HG02852 (cell line): ENCODE measurements around the gene PIGC.
A peak's percentile ranks its signal among the peaks of the same experiment; 100 is the strongest.
"Not testable (repeated sequence)": the region's sequence is repeated elsewhere in the genome, so short reads cannot be mapped to it uniquely, and the experiment has no call there.

Source experiments
- ATAC-seq: cut with Tn5 transposase; IDR thresholded peaks from one replicate; pipeline ENCODE4 v1.9.1; 2021; ENCODE audit warnings: mild to moderate bottlenecking, moderate library complexity; ENCODE audit not compliant: unreplicated experiment

The PIGC gene

DNA sequence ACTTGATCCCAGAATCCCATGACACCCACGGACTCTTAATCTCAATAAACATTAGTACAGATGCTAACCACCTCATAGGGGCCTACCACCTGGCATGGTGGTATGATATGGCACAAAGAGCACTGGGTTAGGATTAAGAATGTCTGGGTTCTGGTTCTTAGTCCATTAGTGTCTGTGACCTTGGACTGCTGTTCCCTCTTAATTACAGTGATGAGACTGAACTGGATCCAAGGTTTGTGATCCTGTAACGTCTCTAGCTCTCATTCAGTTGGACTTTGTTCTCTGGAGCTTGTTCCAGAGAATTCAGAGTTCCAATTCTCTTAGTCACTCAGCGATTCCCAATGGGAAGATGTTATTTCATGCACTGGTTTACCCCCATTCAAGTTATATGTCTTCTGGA is 23.6 kb upstream of the PIGC start:
- no peak for ATAC-seq

DNA sequence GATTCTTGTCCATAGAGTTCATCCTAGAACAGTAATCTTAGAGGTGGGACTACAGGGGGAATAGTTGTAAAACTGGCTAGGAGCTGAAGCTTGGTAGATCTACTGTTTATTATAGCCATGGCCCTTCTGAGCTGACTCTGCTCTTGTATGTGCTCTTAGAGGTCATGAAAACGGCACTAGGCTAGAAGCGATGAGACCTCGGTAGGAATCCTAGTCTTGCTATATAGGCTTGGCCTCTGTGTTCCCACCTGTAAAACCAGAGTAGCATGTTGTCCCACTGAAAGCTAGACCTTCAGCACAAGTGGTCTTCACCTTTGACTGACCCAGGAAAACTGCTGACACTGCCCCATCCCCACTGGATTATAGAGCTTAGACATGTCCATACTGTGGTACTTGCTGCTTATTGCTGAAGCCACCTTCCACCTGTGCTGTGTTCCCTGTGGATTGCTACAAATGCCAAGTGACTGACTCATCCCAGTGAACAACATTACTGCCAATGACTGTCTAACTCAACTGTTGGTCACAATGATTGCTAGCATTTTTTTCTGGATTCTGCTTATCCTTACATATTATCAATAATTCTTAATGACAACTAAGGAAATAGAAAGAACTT is 23.0 kb upstream of the PIGC start:
- no peak for ATAC-seq

DNA sequence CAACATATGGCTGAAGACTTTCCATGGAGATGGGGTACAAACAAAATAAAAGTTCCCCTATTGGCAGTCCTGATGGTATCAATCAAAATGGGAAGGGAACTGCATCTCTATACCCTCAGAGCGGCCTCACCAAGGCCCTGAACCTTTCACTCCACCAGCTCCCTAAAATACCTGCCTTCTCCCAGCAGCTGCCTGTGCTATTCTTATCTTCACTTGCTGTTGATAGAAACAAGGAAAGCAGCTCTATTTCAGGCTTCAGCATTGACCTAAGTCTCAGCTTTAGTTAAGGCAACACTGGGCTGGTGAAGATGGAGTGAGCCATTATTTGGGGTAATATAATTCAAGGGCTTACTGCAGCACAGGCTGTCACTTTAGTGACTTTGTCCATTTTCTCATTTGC is 21.7 kb upstream of the PIGC start:
- ATAC-seq, result no peak

DNA sequence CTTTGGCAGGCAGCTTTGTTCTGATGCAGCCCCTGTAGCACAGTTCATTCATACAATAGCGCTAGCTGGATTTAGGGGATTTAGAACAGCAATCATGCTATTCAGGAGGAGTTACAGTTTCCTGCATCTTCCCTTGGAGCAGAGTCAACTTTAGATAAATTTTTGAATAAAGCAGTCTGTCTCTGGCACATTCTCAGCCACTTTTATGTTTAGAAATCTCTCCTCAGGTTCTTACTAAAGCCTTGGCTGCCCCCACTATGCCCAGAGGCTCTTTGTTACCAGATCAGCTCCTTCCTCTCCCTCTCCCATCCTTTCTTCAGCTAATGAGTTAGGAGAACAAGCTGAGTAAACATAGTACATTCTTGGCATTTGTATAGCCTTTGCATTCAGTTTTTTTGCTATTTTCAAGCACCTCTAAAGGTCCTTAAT is 17.0 kb upstream of the PIGC start:
- ATAC-seq, result no peak

DNA sequence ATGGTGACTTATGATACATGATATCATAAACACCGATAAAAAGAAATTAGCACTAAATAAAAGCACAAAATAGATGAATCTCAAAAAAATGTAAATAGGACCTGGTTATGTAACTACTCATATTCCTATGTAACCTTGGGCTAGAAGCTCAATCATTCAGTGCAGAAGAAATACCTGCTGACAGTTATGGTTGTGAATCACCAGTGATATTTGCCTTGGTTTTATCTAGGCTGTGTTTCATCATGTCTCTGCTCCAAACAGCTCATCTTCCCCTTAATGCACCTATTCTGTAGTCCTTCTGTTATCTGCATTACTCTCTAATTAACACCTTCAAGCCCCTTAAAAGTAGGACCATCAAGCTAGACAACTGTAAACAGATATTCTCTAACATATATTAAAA is 16.3 kb upstream of the PIGC start:
- no peak for ATAC-seq

DNA sequence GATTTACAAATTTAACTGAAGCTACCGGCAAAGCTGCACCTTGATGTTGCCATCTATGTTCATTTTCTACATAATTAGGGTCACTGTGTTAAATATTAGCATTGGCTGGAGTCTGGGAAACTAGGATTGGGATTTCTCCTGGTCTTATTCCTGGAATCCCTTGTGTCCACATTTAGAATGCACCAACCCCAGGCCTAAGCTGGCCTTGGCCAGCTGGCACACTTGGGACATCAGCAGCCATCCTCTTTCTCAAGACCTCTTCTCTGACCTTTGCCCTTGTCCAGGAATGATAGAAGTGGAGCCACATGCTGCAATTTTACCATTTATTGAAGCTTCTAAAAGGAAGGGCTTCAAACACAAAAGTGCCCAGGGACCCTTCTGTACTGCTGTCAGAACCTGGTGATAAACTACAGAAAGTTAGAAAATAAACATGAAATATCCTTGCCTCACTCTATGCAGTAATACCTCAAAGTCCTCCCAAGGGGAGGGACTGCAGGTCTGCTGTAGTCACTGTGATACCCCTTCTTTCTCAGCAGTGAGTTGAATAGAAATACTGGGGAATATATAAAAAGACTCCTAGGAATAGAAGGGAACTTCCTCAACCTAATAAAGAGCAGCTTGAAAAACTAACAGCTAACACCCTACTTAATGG is 13.7 kb upstream of the PIGC start:
- no peak for ATAC-seq

DNA sequence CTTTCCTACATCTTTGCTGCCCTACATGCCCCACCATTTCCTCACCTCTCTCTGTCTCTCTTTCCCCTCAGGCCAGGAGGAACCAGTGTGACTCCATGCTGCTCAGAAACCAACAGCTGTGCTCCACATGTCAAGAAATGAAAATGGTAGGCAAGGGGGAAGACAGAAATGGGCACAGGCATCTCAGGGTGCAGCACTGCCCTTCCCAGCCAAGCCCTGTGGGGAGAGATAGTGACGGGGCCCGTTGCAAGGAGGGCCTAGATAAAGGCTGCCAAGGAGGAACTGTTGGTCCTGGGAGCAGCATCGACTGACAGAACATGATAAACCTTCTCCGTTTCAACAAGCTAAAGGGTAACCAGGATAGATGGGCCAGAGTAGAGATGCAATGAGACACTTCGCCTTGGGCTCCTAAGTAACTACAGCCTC is 12.5 kb upstream of the PIGC start:
- ATAC-seq, result no peak

DNA sequence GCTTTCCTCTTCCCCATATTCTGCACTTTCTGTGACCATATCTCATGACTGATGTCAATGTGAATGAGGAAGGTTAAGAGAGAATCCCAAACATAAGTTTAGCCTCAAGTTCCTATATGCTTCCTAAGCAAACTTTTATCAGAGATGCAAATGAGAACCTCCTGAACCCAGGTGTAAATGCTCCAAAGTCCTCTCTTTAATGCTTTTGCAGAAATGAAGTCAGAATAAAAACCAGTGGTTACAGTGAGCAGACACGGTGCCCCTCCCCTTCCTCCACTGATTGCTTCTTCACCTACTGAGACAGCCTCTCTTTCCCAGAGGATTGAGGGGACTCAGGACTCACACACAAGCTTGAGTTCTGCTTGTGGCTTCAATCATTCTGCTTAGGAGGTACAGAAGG is 11.6 kb upstream of the PIGC start:
- ATAC-seq, result no peak

DNA sequence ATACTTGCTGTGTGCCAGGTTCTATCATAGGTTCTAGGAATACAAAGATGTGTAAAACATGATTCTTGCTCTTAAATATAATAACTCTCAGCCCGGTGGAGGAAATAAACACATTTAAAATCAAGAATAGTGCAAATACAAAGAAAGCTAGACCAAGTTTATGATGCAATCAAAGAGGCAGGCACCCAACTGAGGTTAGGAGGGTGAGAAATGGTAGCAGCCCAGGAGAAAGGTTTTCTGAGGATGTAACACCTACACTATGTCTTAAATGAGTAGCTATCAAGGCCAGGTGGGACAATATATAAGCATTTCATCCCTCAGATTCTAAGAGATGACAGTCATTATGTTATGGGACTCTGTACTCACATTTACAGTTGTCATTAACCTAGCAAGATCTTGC is 9.7 kb upstream of the PIGC start:
- ATAC-seq, result no peak

DNA sequence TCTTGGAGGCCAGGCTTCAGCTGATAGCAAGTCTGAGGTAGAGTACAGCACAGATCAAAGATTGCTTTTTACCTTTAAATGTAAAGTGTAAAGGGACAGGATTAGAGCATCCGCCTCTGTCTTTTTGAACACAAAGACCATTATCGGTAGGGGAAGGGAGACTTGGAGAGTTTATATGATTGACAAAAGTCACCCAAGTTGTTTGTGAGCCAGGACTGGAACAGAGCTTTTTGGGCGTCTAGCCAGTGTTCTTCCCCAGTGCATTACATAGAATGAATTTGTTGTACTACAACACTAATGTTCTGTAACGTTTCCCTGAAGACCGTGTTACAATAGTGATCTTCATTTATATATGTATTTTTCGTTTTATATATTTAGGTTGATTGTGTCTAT is 9.3 kb upstream of the PIGC start:
- no peak for ATAC-seq

DNA sequence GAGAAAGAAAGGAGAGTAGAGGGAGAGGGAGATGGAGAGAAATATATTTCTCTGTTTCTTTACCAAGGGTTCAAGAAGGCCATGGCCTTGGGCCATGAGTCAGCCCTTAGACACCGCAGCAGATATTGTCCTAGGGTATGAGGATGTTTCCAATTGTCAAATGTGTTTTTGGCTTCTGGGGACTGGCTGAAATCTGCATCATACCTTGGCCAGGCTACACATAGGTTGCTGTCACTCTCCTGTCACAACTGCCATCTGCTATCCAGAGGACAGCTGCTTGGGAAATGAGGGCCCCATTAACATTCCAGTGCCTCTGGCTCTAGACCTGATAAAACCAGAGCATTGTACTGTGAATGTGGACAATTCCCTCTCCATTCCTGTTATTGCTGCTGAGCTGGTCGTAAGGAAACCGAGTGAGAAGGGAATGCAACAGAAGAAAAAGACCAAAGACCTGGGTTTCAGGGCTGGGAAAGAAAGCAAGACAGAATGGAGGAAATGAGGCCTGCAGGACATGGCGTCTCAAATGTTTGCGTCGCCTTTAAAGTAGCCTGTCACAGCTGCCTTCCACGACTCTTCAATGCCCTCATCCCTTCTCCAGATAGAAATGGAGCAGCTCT is 8.8 kb upstream of the PIGC start:
- ATAC-seq, result no peak

DNA sequence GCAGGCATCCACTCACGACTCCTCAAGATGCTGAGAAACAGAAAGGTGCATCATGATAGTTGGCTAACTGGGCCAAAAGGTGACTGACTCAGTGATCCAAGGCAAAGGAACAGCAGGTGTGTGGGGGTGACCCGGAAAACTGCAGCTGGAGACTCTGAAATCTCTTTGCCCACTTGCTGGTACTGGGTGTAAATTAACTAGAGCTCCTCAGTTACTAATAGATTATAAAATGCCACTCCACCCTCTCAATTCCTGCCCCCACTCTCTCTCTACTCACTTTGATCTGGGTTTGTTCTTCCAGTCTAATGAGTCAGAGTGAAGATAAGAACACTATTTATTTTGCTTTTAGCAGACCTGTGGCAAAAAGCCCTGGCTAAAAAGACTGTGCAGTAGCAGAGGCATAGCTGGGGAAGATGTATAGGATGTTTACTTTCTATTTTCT is 7.2 kb upstream of the PIGC start:
- ATAC-seq, result no peak

DNA sequence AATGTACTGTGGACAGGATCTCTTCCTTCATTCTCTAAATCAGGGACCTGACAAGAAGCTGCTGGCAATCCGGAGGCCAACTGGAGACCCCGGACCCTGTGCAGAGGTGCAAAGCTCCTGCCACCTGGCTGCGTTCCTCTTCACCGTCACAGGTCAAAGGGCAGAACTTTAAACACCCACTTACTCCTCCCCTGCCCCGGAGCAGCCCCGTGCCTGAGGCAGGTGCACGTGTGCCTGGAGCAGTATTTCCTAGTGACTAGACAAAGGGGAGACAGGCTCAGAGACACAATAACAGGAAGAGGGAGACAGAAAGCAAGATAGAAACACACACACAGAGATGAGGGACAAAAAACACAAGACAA is 6.6 kb upstream of the PIGC start:
- no peak for ATAC-seq

DNA sequence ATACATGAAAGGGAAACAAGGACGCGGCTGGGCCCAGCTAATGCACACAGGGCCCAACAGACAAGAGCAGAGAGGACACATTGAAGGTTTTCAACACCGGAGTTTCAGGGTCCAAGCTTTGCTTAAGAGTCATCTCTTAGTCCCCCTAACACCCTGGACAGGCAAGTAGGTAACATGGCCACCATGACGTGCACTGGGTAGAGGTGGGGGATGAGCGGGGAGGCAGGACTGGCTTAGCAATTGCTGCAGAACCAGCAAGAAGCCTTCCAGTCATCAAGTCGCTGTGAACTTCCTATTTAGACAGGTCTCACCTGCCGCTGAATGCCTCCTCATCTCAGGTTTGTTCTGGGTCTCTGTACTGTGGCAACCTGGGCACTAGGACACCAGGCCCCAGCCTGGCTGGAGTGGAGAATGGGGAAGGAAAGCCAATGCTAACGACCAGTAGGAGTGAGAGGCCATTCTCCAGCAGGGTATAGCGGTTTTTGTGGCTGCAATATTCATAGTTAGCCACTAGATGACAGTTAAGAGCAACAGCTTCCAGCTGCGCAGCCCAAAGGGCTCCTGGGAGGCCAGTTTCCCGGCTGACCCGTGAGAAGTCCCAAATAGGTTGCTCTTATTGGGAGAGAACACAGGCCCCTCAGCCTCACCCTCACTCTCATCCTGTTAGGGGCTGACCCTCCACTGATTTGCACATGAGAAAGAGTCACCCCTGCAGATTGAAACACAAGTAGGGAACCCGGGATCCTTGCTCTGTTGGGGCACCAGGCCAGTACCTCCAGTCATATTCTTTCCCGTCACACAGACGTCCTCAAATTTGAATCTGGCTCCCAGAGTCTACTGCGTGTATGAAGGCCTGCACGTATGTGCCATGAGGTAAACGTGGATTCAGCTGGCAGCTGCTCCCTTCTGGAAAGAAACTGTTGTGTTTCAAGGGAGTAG is 6.0 kb upstream of the PIGC start:
- peak; percentile 86 for ATAC-seq

DNA sequence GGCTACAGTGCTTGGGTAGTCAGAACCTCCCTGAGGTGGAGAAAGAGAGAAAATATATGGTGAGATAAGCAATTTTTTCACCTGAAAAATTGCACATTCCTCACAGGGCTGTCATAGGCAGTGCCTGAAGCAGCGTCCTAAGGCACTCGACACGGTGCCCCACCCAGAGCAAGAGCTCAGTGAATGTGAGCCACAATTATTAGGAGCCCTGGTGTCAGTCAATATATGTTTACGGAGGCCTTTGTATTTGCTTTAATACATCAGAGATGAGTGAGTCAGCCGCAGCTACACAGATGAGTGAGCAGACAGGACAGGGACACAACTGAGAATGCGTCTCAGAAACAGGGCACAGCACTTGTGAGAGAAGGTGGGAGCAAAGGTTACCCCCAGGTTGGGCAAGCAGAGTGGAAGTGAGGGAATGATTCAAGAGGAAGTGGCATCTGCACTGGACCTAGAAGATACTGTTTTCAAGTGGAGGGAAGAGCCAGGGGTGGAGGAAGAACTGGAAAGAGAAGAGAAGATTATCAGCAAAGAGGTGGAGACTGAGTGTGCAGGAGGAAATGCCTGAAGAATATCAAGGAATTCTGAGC is 5.2 kb upstream of the PIGC start:
- ATAC-seq, result no peak

DNA sequence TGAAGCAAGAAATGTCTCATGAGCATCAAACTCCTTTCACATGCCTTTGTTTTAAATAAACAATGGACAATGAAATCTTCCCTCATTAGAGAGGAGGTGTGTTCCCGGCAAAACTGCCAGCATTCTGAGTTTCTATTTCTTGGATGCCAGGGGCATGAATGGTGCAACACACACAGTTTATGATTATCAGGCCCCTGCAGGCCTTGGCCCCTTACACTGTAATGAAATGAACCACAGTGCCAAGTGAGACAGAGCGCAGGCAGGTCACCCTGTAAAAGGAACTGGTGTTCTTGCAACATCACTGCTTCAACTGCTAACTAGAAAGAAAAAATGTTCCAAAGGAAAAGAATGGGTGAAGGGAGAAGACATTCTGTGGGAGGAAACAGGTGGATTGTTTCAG is 3.8 kb upstream of the PIGC start:
- no peak for ATAC-seq

DNA sequence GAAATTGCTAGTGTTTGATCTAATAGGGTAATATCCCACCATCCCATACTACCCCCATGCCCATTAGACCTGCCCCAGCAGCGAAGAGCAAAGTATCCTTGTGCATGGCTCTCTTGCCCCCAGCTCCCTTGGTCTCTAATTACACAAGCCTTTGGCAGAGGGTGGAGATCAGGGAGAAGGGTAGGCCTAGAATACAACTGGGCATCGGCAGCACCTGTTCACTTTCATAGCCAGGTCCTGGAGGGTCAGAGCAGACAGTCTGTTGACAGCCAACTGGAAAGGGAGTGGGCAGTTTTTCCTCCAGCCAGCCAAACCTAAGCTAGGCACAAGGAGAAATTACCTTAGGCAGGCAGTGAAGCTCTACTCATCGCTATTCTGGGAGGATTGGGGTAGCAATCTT is 2.7 kb upstream of the PIGC start:
- no peak for ATAC-seq

DNA sequence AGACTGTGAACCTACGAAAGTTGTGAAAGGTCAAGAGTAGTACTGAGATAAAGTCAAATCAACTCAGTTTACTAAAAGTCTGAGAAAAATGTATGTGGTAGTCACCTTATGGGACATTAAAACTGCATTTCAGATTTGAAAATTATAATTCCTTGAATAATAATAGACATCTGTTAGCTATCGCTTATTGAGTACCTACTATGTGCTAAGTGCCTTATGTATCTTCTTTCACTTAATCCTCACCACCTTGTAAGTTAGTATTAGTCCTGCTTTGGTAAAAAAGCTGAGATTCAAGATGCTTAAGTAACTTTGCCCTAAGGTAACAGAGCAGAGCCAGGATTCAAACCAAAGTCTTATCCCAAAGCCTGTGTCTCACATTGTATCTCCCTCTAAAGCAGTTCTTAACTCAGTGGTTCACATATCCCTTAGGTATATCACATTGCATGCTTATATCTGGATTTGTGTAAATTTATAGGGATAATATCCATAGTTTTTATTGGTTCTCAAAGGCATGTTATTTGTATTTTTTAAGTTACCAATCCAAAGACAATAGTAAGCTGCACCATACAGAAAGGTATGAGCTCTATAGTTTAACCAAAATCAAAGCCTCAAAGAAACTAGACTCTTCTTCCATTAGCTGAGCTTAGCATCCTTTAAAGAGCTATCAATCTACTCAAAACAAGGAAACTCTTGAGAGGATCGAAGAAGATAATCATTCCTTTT is 865 bp downstream of the PIGC start:
- ATAC-seq, result no peak

DNA sequence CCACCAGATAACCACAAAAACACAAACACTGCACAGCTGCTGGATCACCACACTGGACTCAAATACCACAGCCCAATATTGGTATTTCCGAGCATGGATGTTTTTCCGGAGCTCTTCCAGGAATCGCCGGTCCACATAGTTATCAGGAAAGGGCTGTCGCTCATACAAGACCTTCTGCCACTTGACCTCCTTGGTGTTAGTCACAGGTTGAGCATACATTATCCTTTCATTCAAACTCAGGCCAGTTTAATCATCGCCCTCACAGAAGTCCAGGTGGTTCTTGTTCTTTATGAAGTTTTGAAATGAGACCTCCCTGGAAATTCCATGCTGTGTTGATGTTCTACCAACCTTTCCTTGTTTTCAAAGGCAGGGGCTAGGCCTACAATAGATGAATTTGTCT is 1.5 kb downstream of the PIGC start:
- no peak for ATAC-seq

DNA sequence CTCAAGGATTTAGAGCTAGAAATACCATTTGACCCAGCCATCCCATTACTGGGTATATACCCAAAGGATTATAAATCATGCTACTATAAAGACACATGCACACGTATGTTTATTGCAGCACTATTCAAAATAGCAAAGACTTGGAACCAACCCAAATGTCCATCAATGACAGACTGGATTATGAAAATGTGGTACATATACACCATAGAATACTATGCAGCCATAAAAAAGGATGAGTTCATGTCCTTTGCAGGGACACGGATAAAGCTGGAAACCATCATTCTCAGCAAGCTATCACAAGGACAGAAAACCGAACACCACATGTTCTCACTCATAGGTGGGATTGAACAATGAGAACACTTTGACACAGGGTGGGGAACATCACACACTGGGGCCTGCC is 6.7 kb downstream of the PIGC start:
- not testable (repeated sequence) for ATAC-seq
